ENCODE data around the gene LSM3.
"Not testable (repeated sequence)": the region's sequence is repeated elsewhere in the genome, so short reads cannot be mapped to it uniquely, and the experiment has no call there.

The LSM3 gene

DNA sequence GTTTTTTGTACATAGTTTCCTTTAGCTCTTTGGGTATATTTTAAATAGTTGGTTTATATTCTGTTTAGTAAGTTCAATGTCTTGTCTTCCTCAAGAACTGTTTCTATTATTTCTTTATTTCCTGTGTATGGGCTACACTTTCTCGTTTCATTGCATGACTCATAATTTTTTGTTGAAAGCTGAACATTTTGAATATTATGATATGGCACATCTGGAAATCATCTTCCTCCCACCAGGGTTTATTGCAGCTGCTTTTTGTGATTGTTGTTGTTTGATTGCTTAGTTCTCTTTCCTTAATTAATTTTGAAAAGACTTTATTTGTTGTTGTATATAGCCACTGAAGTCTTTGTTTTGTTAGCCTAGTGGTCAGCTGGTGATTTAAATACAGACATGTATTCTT lies 43.8 kb downstream of the LSM3 start:
- no peak for DNase-seq (ENCODE audit: low read depth)

DNA sequence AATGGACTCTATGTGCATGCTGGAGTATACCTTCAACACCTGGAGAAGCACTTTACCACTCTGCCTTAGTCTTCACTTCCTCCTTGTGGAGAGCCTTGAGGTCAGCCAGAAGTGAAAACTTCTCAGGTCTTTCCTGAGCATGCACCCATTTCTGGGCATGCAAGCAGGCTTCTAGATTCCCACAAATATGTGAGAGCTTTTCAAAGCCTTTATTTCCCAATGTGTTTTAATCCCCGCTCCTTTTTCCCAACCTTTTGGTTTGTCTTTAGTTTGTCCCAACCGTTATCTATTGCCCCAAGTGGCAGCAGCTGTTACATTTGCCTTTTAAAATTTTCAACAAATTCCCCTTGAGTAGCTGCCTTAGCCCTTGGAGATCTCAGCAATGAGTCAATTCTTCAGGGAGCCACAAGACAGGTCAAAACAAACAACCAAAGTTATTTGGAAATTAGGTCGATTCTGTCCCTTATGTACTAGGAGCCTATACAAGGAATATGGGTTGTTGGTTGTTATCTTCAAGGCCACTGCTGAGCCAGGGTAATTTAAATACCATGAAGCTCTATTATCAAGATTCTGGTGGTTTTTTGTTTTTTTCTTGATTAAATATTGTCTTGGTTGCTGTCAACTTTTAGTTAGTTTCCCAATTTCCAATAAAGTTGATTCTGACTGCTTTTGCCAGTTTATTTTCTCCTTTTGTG lies 44.4 kb downstream of the LSM3 start:
- DNase-seq (ENCODE audit: low read depth), result no peak

DNA sequence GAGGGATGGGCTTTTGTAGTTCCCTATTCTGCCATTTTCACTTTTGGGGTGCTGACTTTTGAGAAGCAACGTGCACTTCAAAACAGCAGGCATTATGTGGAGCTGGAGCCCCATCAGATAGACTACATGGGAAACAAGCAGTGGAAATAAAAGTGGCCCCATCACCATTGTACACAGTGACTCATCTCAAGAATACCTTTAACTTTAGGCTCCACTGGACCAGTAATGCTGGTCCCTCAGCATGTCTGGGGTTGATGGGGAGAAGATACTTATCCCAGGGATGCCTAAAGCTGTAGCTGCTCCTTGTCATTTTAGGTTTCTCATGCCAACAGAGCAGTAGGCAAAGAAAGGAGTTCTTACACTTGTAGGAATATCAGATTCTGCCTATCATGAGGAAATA lies 45.0 kb downstream of the LSM3 start:
- DNase-seq (ENCODE audit: low read depth), result no peak

DNA sequence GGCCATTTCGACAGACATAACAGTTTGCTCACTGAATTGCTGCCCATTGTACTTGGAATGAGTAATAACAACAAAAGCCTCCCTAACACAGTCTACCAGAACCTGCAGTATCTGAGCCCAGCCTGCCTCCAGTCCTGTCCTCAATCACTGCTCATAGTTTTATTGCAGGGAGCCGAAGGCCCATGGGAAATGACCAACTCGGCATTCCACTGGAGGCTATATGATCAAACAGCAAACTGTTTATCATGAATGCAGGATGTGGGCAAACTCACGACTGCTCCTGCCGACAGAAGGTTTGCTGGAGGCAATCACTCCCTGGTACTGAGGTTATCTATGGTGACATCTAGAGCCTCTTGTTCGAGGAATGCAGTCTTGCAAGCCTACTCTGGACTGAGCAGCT lies 46.3 kb downstream of the LSM3 start:
- no peak for DNase-seq (ENCODE audit: low read depth)

DNA sequence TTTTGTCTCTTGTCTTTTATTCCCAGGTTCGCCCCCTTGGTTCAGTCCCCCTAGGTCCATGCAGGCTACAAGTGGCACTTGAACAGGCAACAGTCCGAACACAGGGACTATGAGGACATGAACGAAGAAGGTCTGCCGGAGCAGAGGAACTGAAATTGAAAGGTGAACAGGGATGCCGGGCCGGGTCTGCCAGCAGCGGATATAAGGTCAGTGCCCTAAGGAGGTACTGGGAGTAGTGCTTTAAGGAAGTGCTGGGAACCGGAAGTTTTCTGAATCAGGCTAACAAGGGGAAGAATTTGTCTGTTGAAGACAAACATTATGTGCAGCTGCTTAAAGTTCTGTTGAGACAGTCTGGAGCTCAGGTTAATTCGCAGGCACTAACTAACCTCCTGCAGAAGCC lies 46.8 kb downstream of the LSM3 start:
- no peak for DNase-seq (ENCODE audit: low read depth)

DNA sequence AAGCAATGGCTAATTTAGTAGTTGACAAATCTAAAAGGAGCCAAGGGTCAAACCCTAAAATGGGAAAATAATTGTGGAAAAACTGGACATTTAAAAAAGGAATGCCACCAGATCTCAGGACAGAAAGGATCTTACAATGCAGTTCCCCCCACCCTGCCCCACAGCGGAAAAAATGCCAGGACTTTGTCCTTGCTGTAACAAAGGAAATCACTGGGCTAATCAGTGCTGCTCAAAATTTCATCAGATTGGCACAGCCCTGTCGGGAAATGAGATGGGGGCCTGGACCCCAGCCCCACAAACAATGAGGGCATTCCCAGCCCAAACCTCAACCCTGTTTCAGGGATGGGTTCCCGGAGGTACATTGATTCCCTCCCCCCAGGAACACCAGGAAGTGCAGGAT lies 47.7 kb downstream of the LSM3 start:
- not testable (repeated sequence) for DNase-seq (ENCODE audit: low read depth)

DNA sequence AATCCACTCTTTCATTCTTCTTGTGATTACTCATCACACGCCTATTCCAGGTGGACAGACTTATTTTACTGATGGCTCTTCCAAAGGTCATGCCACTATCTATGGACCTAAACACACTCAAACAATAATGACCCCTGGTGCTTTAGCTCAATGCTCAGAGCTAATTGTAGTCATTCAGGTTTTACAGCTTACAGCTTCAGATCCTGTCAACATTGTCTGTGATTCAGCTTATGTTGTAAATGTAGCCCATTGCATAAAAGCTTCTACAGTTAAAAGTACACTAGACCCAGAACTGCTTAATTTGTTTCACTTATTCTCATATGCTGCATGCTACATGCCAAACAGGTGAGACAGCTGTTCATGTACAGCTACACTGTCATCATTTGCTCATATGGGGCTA lies 49.2 kb downstream of the LSM3 start:
- DNase-seq (ENCODE audit: low read depth), result no peak

DNA sequence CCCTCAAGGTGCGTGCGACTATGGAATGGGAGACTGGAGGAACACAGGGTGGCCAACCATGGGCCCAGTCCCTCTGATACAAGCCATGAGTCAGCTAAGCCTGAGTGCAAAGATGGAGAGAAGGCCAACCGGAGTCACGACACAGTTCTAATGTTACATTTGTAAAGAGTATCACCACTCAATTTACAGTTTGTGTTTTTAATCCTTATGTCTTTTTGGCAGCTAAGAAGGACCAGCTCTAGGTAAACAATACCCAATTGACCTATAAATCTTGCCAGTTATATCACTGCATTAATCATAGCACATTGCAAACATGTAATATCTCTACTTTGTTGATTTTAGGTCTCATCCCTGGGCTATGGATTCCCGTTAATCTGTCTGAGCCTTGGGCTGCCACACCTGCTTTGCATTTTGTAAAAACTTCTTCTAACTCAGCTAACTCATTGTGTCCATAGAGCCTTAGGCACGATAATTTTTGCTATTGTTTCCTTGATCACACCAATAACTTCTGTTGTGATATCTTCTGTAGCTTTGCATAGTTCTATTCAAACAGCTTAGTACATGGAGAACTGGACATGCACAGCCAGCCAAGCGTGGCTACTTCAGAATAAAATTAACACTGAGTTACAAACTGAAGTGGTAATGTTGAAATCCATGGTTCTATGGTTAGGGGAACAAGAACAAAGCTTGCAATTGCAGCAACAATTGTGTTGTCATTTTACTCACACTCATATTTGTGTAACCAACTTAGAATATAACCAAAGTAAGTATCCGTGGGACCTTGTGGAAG lies 50.3 kb downstream of the LSM3 start:
- no peak for DNase-seq (ENCODE audit: low read depth)

DNA sequence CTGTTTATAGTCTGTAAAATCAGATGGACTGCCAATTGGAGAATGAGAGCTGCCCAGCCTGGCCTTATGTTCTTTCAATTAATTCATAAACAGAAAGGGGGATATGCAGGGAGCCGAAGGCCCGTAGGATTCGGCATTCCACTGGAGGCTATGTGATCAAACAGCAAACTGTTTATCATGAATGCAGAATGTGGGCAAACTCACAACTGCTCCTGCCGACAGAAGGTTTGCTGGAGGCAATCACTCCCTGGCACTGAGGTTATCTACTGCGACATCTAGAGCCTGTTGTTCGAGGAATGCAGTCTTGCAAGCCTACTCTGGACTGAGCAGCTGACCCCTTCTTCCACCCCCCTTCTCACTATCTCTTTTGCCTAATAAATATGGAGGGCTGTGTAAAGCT lies 51.1 kb downstream of the LSM3 start:
- DNase-seq (ENCODE audit: low read depth), result not testable (repeated sequence)

DNA sequence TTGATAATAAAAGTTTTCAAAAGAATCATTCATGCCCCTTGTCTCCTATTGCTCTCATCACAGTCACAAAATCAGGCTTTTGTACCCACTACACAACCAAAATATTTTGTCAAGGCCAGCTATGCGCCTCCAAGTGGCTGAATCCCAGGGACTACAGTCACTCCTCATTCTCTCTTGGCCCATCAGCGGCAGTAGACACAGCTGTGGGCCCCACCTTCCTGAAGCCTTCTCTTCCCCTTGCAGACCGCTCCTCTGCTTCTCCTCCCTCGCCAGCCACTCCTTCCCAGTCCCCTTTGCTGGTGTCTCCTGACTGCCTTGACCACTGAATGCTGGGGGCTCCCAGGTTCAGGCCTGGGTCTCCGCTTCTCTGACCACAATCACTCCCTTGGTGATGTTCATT lies 52.1 kb downstream of the LSM3 start:
- DNase-seq (ENCODE audit: low read depth), result no peak

DNA sequence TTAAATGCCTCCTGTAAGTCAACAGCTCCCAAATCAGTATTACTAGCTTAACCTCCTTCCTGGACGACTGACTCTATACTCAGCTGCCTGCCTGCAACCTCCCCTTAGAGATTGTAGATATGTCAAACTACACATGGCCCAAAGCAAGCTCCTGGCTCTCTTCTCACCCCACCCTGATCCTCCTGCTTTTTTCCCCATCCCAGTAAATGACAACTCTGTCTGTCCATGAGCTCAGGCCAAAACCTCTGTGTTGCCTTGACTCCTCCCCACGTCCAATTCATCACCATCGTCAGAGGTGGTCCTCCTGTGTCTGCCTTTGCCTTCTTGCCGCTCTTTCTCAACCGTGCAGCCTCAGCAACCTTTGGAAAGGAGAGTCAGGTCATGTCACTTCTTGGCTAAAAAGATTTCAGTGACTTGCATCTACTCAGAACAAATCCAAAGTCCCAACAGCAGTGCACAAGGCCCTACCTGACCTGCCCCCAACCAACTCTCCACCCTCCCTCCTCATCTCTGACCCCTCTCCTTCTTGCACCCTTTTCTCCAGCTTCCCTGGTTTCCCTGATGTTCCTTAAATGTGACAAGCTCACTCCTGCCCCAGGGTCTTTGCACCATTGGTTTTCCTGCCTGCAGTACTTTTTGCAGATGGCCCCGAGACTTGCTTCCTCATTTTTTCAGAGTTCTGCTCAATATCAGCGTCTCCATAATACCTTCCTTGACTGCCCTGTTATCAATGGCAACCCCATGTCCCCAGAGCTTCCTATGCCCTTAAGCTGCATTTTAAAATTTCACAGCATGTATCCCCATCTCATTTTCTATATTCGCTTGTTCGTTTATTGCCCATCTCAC lies 52.8 kb downstream of the LSM3 start:
- no peak for DNase-seq (ENCODE audit: low read depth)

DNA sequence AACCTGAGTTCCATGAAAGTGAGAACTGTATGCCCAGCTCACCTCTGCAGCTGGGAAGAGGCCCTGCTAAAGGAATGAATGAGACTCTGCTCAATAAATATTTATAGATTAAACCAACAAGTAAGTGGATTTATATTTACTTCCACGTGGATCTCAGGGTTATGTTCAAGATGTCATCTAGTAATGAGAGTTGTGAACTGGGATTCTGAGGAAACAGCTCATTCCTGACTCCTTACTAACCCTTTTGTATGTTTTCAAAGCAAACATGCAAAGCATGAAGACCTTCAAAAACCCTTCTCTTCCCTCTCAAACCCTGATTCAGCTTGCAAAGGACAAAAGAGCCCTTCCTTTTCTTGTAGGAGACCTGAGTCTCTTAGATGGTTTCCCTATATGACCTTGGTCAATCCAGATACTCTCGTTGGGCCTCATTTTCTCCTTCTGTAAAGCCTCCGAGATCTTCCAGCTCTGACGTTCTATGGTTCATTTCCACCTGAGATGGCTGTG lies 53.4 kb downstream of the LSM3 start:
- DNase-seq (ENCODE audit: low read depth), result no peak

DNA sequence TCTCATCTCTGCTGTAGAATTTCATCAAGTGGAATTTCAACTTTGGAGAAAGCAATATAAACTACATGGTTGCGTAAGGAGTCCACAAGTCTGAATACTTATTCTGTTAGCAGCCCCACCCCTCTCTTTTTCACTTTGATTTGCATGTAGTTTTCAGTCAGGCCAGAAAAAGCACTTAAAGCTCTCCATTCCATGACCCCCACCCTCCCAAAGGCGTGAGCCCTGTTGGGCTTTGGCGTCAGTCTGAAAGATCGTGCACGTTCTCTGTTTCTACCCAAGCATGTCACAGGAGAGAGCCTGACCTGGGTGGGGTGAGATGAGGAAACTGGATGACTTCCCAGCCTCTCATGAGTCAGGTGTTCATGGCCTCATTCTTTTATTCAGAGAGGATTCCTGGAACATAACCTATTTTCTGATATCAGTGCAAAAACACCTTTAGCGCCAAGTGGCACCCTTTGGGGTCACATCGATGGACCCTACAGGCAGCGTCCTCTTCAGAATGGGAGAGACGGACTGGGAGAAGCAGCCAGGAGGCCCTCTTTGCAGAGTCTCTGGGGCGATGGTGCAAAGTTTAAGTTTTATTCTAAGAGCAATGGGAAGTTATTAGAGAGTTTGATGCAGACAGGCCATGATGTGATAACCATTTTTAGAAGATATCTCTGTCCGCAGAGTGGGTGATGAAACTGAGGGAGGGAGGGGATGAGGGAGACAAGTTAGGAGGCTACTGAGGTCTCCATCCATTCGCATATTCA lies 55.8 kb downstream of the LSM3 start:
- no peak for DNase-seq (ENCODE audit: low read depth)

DNA sequence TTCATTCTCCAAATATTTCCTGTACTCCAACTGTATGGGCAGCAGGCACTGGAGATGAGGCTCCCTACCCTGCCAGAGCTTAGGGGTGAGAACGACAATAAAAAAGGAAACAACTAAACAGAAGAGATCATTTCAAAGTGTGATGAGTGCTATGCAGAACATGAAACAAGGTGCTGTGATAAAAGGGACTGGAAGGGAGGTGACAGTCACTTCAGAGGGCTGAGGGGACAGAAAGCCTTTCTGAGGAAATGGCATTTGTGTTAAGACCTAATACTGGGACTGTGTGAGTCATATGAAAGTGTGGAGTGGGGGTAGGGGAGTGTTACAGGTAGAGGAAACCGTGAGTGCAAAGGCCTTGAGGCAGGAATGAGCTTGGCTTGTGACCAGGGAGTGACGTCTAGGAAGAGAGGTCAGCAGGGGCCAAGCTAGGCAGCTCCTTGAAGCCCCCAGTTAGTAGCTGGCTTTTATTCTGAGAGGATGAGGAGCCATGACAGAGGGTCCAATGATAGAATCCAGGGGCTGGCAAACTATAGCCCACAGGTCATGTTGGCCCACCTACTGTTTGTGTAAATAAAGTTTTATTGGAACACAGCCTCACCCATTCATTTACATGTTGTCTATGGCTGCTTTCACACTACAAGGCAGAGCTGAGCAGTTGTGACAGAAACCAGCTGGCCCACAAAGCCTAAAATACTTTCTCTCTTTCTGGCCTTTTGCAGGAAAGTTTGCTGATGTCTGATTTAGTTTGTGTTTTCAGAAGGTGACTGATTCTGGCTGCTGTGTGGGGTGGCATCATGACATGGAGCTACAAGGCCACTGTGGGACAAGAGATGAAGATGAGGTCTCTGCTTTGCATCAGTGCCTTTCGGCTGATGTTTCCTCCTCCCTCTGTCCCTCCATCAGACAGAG lies 56.6 kb downstream of the LSM3 start:
- no peak for DNase-seq (ENCODE audit: low read depth)

DNA sequence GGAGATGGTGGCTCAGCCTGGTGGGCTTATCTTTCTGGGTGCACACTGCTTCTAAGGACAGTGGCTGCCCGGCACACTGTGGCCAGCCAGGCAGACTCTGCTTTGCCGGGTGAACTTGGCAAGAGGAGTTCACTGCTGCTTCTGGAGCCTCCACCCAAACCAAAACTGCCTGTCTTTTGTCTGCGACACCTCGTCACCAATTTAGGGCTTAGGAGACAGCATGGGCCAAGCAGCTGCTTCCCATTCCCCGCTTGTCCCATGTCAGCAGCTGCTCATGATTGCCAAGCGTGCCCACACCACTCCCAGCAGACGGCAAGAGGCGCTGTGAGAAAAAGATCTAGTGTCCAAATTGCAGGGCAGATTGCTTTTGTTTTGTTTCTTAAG lies 57.3 kb downstream of the LSM3 start:
- no peak for DNase-seq (ENCODE audit: low read depth)

DNA sequence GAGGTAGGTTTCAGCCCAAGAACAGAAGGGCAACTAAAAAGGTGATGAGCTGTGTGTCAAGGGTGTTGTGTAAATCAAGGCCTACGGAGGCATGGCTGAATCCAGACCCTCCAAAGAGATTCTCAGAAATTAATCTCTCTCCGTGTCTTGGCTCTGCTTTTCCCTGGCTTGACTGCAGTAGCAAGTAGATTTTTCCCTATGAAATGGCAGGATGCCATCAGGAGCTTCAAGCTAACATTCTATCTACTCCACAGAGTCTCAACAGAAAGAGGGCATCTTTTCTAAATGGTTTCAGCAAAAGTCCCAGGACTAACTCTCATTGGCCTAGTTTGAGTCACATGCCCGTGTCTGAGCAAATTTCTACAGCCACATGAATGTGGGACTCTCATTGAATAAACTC lies 58.3 kb downstream of the LSM3 start:
- no peak for DNase-seq (ENCODE audit: low read depth)

DNA sequence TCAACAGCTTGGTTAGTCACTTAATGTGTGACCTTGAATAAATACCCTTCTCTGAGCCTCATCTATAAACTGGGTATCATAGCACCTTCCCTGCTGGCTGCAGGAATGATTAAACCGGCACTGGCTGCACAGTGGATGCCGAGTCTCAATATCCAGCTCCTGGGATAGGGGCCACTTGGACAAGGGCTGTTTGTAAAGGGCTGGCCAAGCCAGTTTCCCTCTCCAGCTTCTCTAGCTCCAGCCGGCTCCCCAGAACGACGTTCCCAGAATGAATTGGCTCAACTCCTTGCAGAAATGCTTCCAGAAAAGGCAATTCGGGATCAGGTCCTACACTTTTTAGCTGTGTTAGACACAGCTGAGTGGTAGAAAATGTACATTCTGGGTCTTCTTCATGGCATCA lies 58.8 kb downstream of the LSM3 start:
- no peak for DNase-seq (ENCODE audit: low read depth)

DNA sequence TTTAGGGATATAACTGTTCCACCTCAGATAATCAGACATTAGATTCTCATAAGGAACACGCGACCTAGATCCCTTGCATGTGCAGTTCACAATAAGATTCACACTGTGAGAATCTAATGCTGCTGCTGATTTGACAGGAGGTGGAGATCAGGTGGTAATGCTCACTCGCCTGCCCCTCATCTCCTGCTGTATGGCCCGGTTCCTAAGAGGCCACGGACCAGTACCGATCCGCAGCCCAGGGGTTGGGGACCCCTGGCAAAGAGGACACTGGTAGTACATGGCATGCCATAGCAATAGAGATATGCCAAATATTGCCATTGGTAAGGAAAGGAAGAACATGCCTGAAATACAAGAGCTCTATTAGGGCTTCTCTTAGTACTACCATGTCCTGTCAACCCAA lies 59.7 kb downstream of the LSM3 start:
- DNase-seq (ENCODE audit: low read depth), result no peak

DNA sequence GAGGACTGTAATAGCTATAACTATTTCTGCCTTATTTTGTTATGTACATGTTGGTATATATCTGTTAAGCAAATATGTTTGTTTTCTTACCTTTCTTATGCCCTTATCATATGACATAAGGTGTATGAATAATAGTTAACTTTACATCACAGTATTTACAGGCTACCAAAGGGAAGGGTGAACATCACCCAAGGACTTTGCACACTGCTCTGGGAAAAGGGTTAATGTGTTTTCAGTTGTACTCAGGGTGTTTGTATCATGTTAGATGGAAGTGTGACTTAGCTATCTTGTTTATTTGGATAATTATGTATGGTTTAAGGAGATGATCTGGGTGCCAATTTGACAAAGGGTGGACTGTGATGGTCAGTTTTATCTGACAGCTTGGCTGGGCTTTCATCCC lies 60.3 kb downstream of the LSM3 start:
- no peak for DNase-seq (ENCODE audit: low read depth)

DNA sequence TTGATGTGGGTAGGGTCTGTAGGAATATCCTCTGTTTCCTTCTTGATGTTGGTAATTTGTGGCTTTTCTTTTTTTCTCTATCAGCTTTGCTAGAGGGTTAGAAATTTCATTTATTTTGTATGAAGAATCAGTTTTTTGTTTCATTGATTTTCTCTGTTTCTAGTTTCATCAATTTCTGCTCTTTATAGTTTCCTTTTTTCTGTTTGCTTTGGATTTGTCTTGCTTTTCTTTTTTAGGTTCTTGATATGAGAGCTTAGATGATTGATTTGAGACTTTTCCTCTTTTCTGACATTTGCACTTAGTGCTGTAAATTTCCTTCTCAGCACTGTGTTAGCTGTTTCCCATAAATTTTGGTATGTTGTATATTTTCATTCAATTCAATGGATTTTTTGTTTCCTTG lies 61.3 kb downstream of the LSM3 start:
- no peak for DNase-seq (ENCODE audit: low read depth)

DNA sequence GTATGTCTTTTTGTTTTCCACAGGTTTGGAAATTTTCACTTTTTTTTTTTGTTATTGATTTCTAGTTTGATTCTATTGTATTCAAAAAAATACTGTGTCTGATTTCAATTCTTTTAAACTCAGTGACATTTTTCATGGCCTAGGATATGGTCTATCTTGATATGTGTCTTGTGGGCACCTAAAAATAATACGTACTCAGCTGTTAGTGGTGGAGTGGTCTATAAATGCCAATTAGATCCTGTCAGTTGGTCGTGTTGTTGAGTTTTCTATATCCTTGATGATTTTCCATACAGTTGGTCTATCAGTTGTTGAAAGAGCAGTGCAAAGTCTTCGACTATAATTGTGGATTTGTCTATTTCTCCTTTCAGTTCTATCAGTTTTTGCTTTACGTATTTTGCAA lies 61.7 kb downstream of the LSM3 start:
- no peak for DNase-seq (ENCODE audit: low read depth)
